AG04450 (cell line): Measurements from ENCODE around the gene TADA2B. TPM values are rescaled to one million over a fixed set of nuclear protein-coding genes. Genes with fewer than 3 reads are reported as not detected.

Experiments used
- CTCF ChIA-PET: fragments of 300-600, 350-600 bp; formaldehyde crosslinking; extraction: SDS; loops from one replicate; lab custom pipeline; 2022; ENCODE audit warnings: antibody characterized with exemption, inconsistent platforms; lab: Charles Lee
- POLR2A ChIA-PET: fragments of 350-600 bp; formaldehyde crosslinking; extraction: SDS; loops from one replicate; lab custom pipeline; 2021; ENCODE audit warnings: antibody characterized with exemption, inconsistent platforms; lab: Yijun Ruan, JAX
- DNase-seq: peaks from one replicate; pipeline ENCODE4 v3.0.0-alpha.2; 2011; ENCODE audit warnings: low read depth, low spot score
- H3K27ac ChIP-seq: one replicate; pipeline ENCODE4 v1.5.1; 2012; ENCODE audit warnings: low read depth, low read length, control low read depth
- H3K27me3 ChIP-seq: one replicate; pipeline ENCODE4 v1.6.0; 2012; ENCODE audit warnings: low read length; ENCODE audit not compliant: control insufficient read depth, insufficient read depth
- H3K4me3 ChIP-seq: 2 replicates; pipeline ENCODE4 v1.5.1; 2011; ENCODE audit warnings: mild to moderate bottlenecking, low read depth, low read length, control low read depth
- H3K9me3 ChIP-seq: 2 replicates; pipeline ENCODE4 v1.5.1; 2012; ENCODE audit warnings: low read length; ENCODE audit not compliant: control insufficient read depth, insufficient read depth
- polyA plus RNA-seq: library from polyadenylated mRNA; depleted of rRNA; stranded (reverse); fragments of >200 nt; gene quantifications from 2 replicates; pipeline ENCODE4 v1.2.3, GENCODE V29; 2011; rRNA removed
- TF ChIP-seq, protein P1 (sequence below): IDR thresholded peaks from 2 replicates; pipeline ENCODE4 v1.5.1; 2011; ENCODE audit warnings: low read depth, low read length, control low read depth, inconsistent platforms

TADA2B gene
- polyA plus RNA-seq, 1 experiment: 6.4 TPM

GRCh38 chr4:7107166-7107905 lies 64.2 kb downstream of the TADA2B start:
- ChIA-PET POLR2A (no interaction called here), CTCF (interaction anchor here (1.1 kb wide), 1 partner anchor 37 kb away, joined by 3 read pairs; no protein-coding TSS in a partner anchor)
- H3K27ac ChIP-seq: no peak overlapping the region
- TF ChIP-seq, protein P1, sequence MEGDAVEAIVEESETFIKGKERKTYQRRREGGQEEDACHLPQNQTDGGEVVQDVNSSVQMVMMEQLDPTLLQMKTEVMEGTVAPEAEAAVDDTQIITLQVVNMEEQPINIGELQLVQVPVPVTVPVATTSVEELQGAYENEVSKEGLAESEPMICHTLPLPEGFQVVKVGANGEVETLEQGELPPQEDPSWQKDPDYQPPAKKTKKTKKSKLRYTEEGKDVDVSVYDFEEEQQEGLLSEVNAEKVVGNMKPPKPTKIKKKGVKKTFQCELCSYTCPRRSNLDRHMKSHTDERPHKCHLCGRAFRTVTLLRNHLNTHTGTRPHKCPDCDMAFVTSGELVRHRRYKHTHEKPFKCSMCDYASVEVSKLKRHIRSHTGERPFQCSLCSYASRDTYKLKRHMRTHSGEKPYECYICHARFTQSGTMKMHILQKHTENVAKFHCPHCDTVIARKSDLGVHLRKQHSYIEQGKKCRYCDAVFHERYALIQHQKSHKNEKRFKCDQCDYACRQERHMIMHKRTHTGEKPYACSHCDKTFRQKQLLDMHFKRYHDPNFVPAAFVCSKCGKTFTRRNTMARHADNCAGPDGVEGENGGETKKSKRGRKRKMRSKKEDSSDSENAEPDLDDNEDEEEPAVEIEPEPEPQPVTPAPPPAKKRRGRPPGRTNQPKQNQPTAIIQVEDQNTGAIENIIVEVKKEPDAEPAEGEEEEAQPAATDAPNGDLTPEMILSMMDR: no peak
- DNase-seq: no peak
- H3K27me3 ChIP-seq: peaks cover 37% of the 10 kb centered on the region
- H3K9me3 ChIP-seq: peaks cover 6% of the 10 kb centered on the region
- no peak overlapping the region for H3K4me3 ChIP-seq

Other genes starting within 250 kb of the TADA2B start
- 46.3 and 47.1 TPM in 2 replicates for gene TBC1D14, start 133.5 kb upstream of the TADA2B start, polyA plus RNA-seq
- gene GRPEL1, start 24.7 kb downstream of the TADA2B start, polyA plus RNA-seq: 34.5 and 39.4 TPM in 2 replicates
- 0.29 and 0.65 TPM in 2 replicates for gene SORCS2, start 149.2 kb downstream of the TADA2B start, polyA plus RNA-seq